ENCODE measurements around the gene MS4A3. TPM values are rescaled to one million over a fixed set of nuclear protein-coding genes. Genes with fewer than 3 reads are reported as not detected.

MS4A3 gene
- total RNA-seq, 2 donors from 2014 or later, result not detected

Other genes starting within 250 kb of the MS4A3 start
- 10 to 100 TPM; 67.9 to 94.2 TPM for gene MRPL16, start 245.9 kb upstream of the MS4A3 start, total RNA-seq
- gene CBLIF, start 211.2 kb upstream of the MS4A3 start, total RNA-seq, result not detected
- gene TCN1, start 190.2 kb upstream of the MS4A3 start, total RNA-seq, result not detected
- gene OOSP3, start 177.9 kb upstream of the MS4A3 start, total RNA-seq, result not detected
- gene OOSP1, start 118.2 kb upstream of the MS4A3 start, total RNA-seq, result not detected
- not detected for gene OOSP4A, start 92.6 kb upstream of the MS4A3 start, total RNA-seq
- gene OOSP4B, start 39.5 kb upstream of the MS4A3 start, total RNA-seq, result not detected
- gene OOSP2, start 16.3 kb upstream of the MS4A3 start, total RNA-seq, result not detected
- not detected for gene MS4A2, start 32.0 kb downstream of the MS4A3 start, total RNA-seq
- gene MS4A6A, start 126.4 kb downstream of the MS4A3 start, total RNA-seq, result not detected
- not detected for gene MS4A4E, start 186.5 kb downstream of the MS4A3 start, total RNA-seq
- not detected for gene MS4A4A, start 224.0 kb downstream of the MS4A3 start, total RNA-seq

Measured in activated naive CD4-positive, alpha-beta T cell treated with anti-CD3 and anti-CD28 coated beads, Interleukin-2, amount 50 U/mL, for 72 hours (primary cell).